Muscle of leg (tissue), 11 donors: ENCODE data around the gene ADGRG6. TPM values are rescaled to one million over a fixed set of nuclear protein-coding genes. Genes with fewer than 3 reads are reported as not detected.
A peak's percentile ranks its signal among the peaks of the same experiment; 100 is the strongest.
"Not testable (repeated sequence)": the region's sequence is repeated elsewhere in the genome, so short reads cannot be mapped to it uniquely, and the experiment has no call there.

ENCODE experiments used
- DNase-seq: peaks from one replicate; pipeline ENCODE4 v3.0.0; 2013
- H3K27ac ChIP-seq: one replicate; pipeline ENCODE4 v1.5.1; 2013; ENCODE audit warnings: mild to moderate bottlenecking, low read length, control low read depth
- H3K27me3 ChIP-seq: one replicate; pipeline ENCODE4 v1.6.1; 2013; ENCODE audit warnings: low read length; ENCODE audit not compliant: control insufficient read depth, insufficient read depth
- H3K36me3 ChIP-seq: one replicate; pipeline ENCODE4 v1.6.1; 2013; ENCODE audit warnings: low read length; ENCODE audit not compliant: control insufficient read depth, insufficient read depth
- H3K4me1 ChIP-seq: one replicate; pipeline ENCODE4 v1.6.1; 2013; ENCODE audit warnings: low read length; ENCODE audit not compliant: control insufficient read depth, insufficient read depth
- H3K4me3 ChIP-seq: one replicate; pipeline ENCODE4 v1.5.1; 2013; ENCODE audit warnings: low read length, control low read depth
- H3K9me3 ChIP-seq: replicated peaks from 2 replicates; pipeline ENCODE4 v1.6.1; 2013; ENCODE audit warnings: low read depth, low read length; ENCODE audit not compliant: control insufficient read depth
- WGBS: methylation state at CpG from one replicate; pipeline ENCODE4 v1.1.5; 2013; ENCODE audit warnings: missing lambda C conversion rate; ENCODE audit not compliant: insufficient coverage; 5-methylcytosine and 5-hydroxymethylcytosine counted together
- polyA plus RNA-seq, 8 donors: library from polyadenylated mRNA; unstranded; fragments of 120-200 nt; gene quantifications; one replicate each; pipeline versions ENCODE4 v1.2.1 to v1.2.3, GENCODE V29; 2013; ENCODE audit warnings: inconsistent platforms in 1 of 8, low replicate concordance in 1 of 8; ENCODE audit not compliant: insufficient read length in 8 of 8, insufficient read depth in 1 of 8
- total RNA-seq: library from RNA; stranded (reverse); fragments of 120-200 nt; gene quantifications from one replicate; pipeline ENCODE4 v1.2.4, GENCODE V29; 2013

The ADGRG6 gene
- total and polyA plus RNA-seq, 9 donors = 6.2 to 13.9 (median 10.1) TPM

- peak; percentile 65 for DNase-seq
- H3K4me3 ChIP-seq = no peak overlapping the region
- no peaks in the 10 kb centered on the region for H3K9me3 ChIP-seq
- H3K27me3 ChIP-seq = no peaks in the 10 kb centered on the region
- H3K27ac ChIP-seq = no peak overlapping the region
- no peaks in the 10 kb centered on the region for H3K4me1 ChIP-seq
- no CpG with 5 or more reads among the region's 1 CpG for WGBS
- no peaks in the 10 kb centered on the region for H3K36me3 ChIP-seq
Observed at GRCh38 chr6:142339968-142340658, 38.3 kb downstream of the ADGRG6 start.

DNA sequence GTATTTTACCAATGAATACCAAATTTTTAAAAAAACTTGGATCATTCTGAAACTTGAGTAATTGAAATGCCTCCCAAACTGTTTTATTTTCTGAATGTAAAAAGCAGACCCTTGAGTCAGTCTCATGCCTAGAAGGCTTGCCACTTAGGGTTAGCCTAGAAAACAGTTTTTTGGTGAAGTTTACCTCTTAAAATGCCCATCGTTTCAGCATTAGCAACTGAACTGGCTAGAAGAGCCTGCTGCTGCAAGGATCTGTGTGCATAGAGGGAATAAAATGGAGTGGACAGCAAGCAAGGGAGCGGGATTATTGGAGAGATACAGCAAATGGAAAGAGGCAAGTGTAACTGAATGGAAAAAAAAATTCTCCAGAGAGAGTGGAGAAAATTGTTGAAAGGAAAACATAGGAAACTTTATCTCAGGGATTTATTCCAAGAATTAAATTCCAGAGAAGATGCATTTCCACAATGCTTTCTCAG, 40.1 kb downstream of the ADGRG6 start:
- WGBS = 83% methylated on average over 2 of the region's 2 CpGs

GRCh38 chr6:142342986-142343385, 41.2 kb downstream of the ADGRG6 start:
- no peak for DNase-seq
- no peak overlapping the region for H3K27ac ChIP-seq
- H3K4me1 ChIP-seq = no peaks in the 10 kb centered on the region
- H3K4me3 ChIP-seq = no peak overlapping the region
- no peaks in the 10 kb centered on the region for H3K36me3 ChIP-seq
- H3K27me3 ChIP-seq = no peaks in the 10 kb centered on the region
- H3K9me3 ChIP-seq = no peaks in the 10 kb centered on the region

More for the DNA sequence above, 40.1 kb downstream of the ADGRG6 start:
- Histone ChIP-seq H3K4me1 (no peaks in the 10 kb centered on the region), H3K36me3 (no peaks in the 10 kb centered on the region), H3K9me3 (no peaks in the 10 kb centered on the region), H3K4me3 (no peak overlapping the region), H3K27ac (no peak overlapping the region), H3K27me3 (no peaks in the 10 kb centered on the region)
- peak; percentile 49 for DNase-seq

GRCh38 chr6:142343938-142344337, 42.1 kb downstream of the ADGRG6 start:
- DNase-seq = no peak
- Histone ChIP-seq H3K4me3 (no peak overlapping the region), H3K27ac (no peak overlapping the region), H3K27me3 (no peaks in the 10 kb centered on the region), H3K4me1 (no peaks in the 10 kb centered on the region), H3K36me3 (no peaks in the 10 kb centered on the region), H3K9me3 (no peaks in the 10 kb centered on the region)
- no CpG with 5 or more reads among the region's 1 CpG for WGBS

DNA sequence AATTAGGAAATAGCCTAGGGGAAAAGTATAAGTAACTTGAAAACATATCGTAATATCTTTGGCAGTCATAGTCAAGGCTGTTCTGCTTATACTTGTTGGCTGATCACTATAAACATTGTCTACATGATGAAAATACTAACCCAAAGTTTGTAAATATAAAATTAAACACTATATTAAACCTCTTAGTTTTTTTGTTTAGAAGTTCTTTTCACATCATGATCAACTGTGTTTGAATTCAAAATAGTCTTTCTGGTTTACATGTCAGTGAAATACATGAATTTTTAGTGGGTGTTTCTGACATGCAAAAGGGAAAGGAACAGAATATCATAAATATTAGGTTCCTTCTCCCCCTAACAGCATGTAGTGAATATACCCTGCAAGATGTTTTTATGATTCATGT, 43.5 kb downstream of the ADGRG6 start:
- Histone ChIP-seq H3K9me3 (no peaks in the 10 kb centered on the region), H3K4me1 (no peaks in the 10 kb centered on the region), H3K27ac (no peak overlapping the region), H3K27me3 (no peaks in the 10 kb centered on the region), H3K36me3 (no peaks in the 10 kb centered on the region), H3K4me3 (no peak overlapping the region)
- WGBS = no CpG with 5 or more reads among the region's 1 CpG
- DNase-seq = no peak

DNA sequence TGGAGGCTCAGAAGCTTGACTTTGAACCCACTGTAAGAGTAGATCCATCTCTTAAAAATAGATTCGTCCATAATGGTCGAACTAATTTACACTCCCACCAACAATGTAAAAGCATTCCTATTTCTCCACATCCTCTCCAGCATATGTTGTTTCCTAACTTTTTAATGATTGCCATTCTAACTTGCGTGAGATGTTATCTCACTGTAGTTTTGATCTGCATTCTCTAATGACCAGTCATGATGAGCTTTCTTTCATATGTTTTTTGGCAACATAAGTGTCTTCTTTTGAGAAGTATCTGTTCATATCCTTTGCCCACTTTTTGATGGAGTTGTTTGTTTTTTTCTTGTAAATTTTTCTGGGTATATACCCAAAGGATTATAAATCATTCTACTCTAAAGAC, 44.4 kb downstream of the ADGRG6 start:
- no CpG with 5 or more reads among the region's 3 CpGs for WGBS

GRCh38 chr6:142349215-142349823, 47.5 kb downstream of the ADGRG6 start:
- no peaks in the 10 kb centered on the region for H3K36me3 ChIP-seq
- DNase-seq = no peak
- no peaks in the 10 kb centered on the region for H3K4me1 ChIP-seq
- H3K9me3 ChIP-seq = no peaks in the 10 kb centered on the region
- no CpG with 5 or more reads among the region's 3 CpGs for WGBS
- H3K27ac ChIP-seq = no peak overlapping the region
- no peaks in the 10 kb centered on the region for H3K27me3 ChIP-seq
- H3K4me3 ChIP-seq = no peak overlapping the region

More for the DNA sequence above, 44.4 kb downstream of the ADGRG6 start:
- H3K27me3 ChIP-seq, H3K4me1 ChIP-seq, H3K9me3 ChIP-seq, H3K36me3 ChIP-seq, DNase-seq, H3K4me3 ChIP-seq, H3K27ac ChIP-seq: not testable (repeated sequence)

GRCh38 chr6:142350309-142350708, 48.5 kb downstream of the ADGRG6 start:
- no peak overlapping the region for H3K4me3 ChIP-seq
- no peaks in the 10 kb centered on the region for H3K4me1 ChIP-seq
- no peak for DNase-seq
- no peak overlapping the region for H3K27ac ChIP-seq
- H3K27me3 ChIP-seq = no peaks in the 10 kb centered on the region
- WGBS = no CpG with 5 or more reads among the region's 1 CpG
- H3K9me3 ChIP-seq = no peaks in the 10 kb centered on the region
- no peaks in the 10 kb centered on the region for H3K36me3 ChIP-seq

GRCh38 chr6:142353690-142354089, 51.9 kb downstream of the ADGRG6 start:
- no peaks in the 10 kb centered on the region for H3K36me3 ChIP-seq
- H3K9me3 ChIP-seq = no peaks in the 10 kb centered on the region
- WGBS = no CpG with 5 or more reads among the region's 2 CpGs
- no peaks in the 10 kb centered on the region for H3K4me1 ChIP-seq
- H3K27me3 ChIP-seq = no peaks in the 10 kb centered on the region
- no peak overlapping the region for H3K4me3 ChIP-seq
- H3K27ac ChIP-seq = no peak overlapping the region
- DNase-seq = peak; percentile 34

GRCh38 chr6:142354650-142355049, 52.8 kb downstream of the ADGRG6 start:
- Histone ChIP-seq H3K4me1 (no peaks in the 10 kb centered on the region), H3K27ac (no peak overlapping the region), H3K27me3 (no peaks in the 10 kb centered on the region), H3K4me3 (no peak overlapping the region), H3K36me3 (no peaks in the 10 kb centered on the region), H3K9me3 (no peaks in the 10 kb centered on the region)
- WGBS = no CpG with 5 or more reads among the region's 3 CpGs
- DNase-seq = no peak
